Cardiac muscle cell (in vitro differentiated cells and primary cell): ENCODE measurements around the gene DNM2. TPM values are rescaled to one million over a fixed set of nuclear protein-coding genes. Genes with fewer than 3 reads are reported as not detected.
A peak's percentile ranks its signal among the peaks of the same experiment; 100 is the strongest.
"Not testable (repeated sequence)": the region's sequence is repeated elsewhere in the genome, so short reads cannot be mapped to it uniquely, and the experiment has no call there.

Experiments
- DNase-seq, 2 donors: peaks; one replicate each; pipeline versions ENCODE4 v3.0.0 to v3.0.0-alpha.2; 2010 to 2017; ENCODE audit warnings: low read depth in 1 of 2, low spot score in 1 of 2
- H3K27ac ChIP-seq: fragments of 200-600 bp; sonication (generic); 2 replicates; pipeline ENCODE4 v1.5.1; 2016
- H3K27me3 ChIP-seq: fragments of 200-600 bp; sonication (generic); 2 replicates; pipeline ENCODE4 v1.6.0; 2016; ENCODE audit warnings: control low read depth
- H3K36me3 ChIP-seq: fragments of 200-600 bp; sonication (generic); 2 replicates; pipeline ENCODE4 v1.5.1; 2016; ENCODE audit warnings: control low read depth
- H3K4me1 ChIP-seq: fragments of 200-600 bp; sonication (generic); 2 replicates; pipeline ENCODE4 v1.8.1; 2017; ENCODE audit warnings: low read depth, mild to moderate bottlenecking, mixed run types
- H3K4me3 ChIP-seq: fragments of 200-600 bp; sonication (generic); 2 replicates; pipeline ENCODE4 v1.5.1; 2016; ENCODE audit warnings: mild to moderate bottlenecking
- H3K9me3 ChIP-seq: fragments of 200-600 bp; sonication (generic); 2 replicates; pipeline ENCODE4 v1.5.1; 2017; ENCODE audit warnings: low read depth, mild to moderate bottlenecking, control low read depth
- polyA plus RNA-seq: library from polyadenylated mRNA; unstranded; fragments of >200 nt; fragmentation: Nextera tagmentation; extraction: Ambion mirVana; gene quantifications from 2 replicates; pipeline ENCODE4 v1.2.1, GENCODE V29; 2016
- total RNA-seq: library from RNA; depleted of rRNA; stranded (reverse); fragments of >200 nt; gene quantifications from 2 replicates; pipeline ENCODE4 v1.2.3, GENCODE V29; 2016
- TF ChIP-seq, protein P1 (sequence below): IDR thresholded peaks from 2 replicates; pipeline ENCODE4 v1.5.1; 2012; ENCODE audit warnings: low read depth, mild to moderate bottlenecking, low read length

The DNM2 gene
- total RNA-seq (122 and 124 TPM in 2 replicates), polyA plus RNA-seq (132 and 146 TPM in 2 replicates)

DNA sequence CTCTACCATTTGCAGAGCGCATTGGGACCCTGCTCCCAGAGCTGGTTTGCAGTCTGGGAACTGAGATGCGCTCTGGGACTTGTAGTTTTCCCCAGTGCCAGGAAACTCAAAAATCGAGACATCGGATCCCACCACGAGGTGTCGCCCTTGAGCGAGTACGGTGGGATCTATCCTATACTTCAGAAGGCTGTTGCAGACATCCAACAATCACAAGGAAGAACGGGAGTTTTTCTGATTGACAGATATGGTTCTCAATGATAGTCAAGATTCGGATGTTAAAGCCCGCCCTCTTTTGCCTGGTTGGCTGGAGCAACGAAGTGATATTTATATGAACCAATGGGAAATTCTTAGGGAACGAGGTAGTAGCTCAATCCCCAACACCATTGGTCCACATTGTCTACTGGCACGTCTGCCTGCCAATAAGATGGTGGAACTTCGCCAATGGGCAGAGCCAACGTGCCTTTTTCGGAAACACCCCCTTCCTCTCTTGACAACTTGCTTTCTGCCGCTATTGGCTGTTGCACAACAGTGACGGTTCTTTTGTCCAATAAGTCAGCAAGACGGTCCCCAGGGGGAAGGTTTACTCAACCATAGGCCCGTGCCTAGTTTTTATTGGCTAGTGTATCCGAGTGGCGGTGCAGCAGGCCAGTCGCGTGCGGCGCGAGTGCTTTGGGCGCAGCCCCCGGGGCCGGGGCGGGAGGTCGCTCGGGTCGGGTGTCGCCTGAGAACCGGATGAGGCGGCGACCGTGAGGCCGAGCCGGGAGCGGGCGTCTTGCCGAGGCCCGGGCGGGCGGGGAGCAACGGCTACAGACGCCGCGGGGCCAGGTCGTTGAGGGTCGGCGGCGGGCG lies at the start of gene DNM2:
Gene DNM2, plus strand, starts transcription at position 724 of the 849 bp plus-strand sequence. CDS start 164 bp downstream, outside the sequence.
- TF ChIP-seq, protein P1, sequence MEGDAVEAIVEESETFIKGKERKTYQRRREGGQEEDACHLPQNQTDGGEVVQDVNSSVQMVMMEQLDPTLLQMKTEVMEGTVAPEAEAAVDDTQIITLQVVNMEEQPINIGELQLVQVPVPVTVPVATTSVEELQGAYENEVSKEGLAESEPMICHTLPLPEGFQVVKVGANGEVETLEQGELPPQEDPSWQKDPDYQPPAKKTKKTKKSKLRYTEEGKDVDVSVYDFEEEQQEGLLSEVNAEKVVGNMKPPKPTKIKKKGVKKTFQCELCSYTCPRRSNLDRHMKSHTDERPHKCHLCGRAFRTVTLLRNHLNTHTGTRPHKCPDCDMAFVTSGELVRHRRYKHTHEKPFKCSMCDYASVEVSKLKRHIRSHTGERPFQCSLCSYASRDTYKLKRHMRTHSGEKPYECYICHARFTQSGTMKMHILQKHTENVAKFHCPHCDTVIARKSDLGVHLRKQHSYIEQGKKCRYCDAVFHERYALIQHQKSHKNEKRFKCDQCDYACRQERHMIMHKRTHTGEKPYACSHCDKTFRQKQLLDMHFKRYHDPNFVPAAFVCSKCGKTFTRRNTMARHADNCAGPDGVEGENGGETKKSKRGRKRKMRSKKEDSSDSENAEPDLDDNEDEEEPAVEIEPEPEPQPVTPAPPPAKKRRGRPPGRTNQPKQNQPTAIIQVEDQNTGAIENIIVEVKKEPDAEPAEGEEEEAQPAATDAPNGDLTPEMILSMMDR = peak; percentile 80
- H3K9me3 ChIP-seq = no peaks in the 10 kb centered on the region
- H3K27me3 ChIP-seq = no peaks in the 10 kb centered on the region
- peaks cover 13% of the 10 kb centered on the region for H3K4me1 ChIP-seq
- DNase-seq = peak; percentile 99 to 100
- no peaks in the 10 kb centered on the region for H3K36me3 ChIP-seq
- H3K27ac ChIP-seq = peak within 1 kb of the TSS; percentile 94
- peak within 1 kb of the TSS; percentile 81 for H3K4me3 ChIP-seq

DNA sequence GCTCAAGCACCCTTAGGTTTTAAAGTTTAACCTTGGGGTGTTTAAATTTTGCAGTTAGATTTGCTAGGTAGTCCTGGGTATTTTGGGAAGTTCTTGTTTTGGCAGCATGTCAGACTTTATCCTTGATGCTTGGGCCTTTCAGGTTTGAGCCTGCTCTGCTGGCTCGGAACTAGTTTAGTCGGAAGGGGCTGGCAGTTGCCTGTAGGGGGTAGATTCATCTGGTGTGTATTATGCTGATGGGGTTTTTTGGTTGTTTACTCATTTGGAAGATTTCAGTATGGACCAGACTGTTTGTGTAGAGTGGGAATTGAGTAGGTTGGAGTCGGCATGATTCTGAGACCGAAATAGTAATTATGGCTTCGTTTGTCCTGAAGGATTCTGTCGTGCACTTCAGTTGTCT lies 48.6 kb upstream of the DNM2 start:
- H3K36me3 ChIP-seq = peaks cover 28% of the 10 kb centered on the region
- TF ChIP-seq, protein P1 = no peak
- H3K4me3 ChIP-seq = no peak overlapping the region
- no peaks in the 10 kb centered on the region for H3K9me3 ChIP-seq
- no peaks in the 10 kb centered on the region for H3K27me3 ChIP-seq
- H3K4me1 ChIP-seq = no peaks in the 10 kb centered on the region
- no peak for DNase-seq
- H3K27ac ChIP-seq = peak overlapping the region; percentile 38

DNA sequence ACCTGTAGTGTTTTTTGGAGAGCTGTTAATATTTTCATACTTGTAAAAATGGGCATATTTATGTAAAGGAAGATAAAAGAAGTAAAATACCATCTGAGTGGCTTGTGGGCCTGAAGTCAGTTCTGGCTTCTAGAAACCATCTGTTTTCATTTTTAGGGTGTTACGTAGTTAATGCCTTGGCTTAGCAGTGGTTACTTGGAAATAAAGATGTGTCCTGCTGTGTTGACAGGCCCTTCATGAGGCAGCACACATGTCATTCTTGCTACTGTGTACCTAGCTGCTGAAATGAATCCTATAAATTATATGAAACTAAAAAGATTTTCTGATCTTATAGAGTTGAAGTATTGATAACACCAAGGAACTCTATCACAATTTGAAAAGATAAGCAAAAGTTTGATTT lies 47.7 kb upstream of the DNM2 start:
- H3K4me3 ChIP-seq = no peak overlapping the region
- H3K9me3 ChIP-seq = no peaks in the 10 kb centered on the region
- no peak for DNase-seq
- H3K27ac ChIP-seq = no peak overlapping the region
- no peaks in the 10 kb centered on the region for H3K27me3 ChIP-seq
- H3K36me3 ChIP-seq = peaks cover 32% of the 10 kb centered on the region
- TF ChIP-seq, protein P1 = no peak
- no peaks in the 10 kb centered on the region for H3K4me1 ChIP-seq

DNA sequence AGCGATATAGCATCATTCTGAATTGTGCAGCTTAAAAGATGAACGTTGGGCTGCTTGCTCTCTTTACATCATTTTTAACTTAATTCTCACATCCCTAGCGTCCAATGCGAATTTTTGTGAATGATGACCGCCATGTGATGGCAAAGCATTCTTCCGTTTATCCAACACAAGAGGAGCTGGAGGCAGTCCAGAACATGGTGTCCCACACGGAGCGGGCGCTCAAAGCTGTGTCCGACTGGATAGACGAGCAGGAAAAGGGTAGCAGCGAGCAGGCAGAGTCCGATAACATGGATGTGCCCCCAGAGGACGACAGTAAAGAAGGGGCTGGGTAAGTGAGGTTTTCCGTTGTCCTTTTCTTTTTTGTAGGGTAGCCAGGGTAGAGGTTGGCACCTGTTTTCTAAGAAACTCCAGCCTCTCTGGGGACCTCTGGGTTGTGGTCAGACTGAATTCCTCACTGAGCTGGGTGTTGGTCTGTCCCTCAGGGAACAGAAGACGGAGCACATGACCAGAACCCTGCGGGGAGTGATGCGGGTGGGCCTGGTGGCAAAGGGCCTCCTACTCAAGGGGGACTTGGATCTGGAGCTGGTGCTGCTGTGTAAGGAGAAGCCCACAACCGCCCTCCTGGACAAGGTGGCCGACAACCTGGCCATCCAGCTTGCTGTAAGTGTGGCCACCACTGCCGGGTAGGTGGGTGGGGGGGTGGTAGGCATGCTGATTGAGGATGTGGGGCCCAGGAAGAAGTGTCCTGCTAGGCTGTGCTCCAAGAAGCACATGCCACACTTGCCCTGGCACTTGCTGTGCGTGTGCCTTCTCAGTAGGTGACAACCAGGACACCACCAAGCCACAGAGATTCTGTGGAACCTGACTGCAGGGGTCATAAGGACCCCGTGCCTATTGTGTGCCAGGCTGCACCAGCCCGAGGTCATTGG lies 46.7 kb upstream of the DNM2 start:
- DNase-seq = no peak
- no peaks in the 10 kb centered on the region for H3K4me1 ChIP-seq
- H3K4me3 ChIP-seq = no peak overlapping the region
- TF ChIP-seq, protein P1 = no peak
- H3K27ac ChIP-seq = no peak overlapping the region
- H3K9me3 ChIP-seq = no peaks in the 10 kb centered on the region
- H3K27me3 ChIP-seq = no peaks in the 10 kb centered on the region
- H3K36me3 ChIP-seq = peaks cover 38% of the 10 kb centered on the region

DNA sequence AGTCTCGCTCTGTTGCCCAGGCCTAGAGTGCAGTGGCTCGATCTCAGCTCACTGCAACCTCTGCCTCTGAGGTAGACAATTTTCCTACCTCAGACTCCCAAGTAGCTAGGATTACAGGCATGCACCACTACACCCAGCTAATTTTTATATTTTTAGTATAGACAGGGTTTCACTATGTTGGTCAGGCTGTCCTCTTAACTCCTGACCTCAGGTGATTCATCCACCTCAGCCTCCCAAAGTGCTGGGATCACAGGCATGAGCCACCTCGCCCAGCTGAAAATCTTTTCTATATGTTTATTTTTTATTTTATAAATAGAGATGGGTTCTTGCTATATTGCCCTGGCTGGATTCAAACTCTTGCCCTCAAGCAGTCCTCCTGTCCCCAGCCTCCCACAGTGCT lies 46.0 kb upstream of the DNM2 start:
- DNase-seq, H3K9me3 ChIP-seq, H3K27me3 ChIP-seq, H3K27ac ChIP-seq, H3K4me3 ChIP-seq, H3K4me1 ChIP-seq: not testable (repeated sequence)
- H3K36me3 ChIP-seq = peaks cover 41% of the 10 kb centered on the region

DNA sequence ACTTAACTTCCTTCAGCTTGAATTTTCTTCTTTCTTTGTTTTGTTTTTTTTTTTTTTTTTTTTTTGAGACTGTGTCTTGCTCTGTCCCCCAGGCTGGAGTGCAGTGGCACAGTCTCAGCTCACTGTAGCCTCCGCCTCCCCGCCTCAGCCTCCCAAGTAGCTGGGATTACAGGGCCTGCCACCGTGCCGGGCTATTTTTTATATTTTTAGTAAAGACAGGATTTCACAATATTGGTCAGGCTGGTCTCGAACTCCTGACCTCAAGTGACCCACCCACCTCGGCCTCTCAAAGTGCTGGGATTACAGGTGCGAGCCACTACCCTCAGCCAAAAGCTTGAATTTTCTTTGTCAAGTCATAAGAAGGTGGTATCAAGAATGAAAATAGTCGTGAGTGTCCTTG lies 42.7 kb upstream of the DNM2 start:
- DNase-seq, H3K9me3 ChIP-seq, H3K4me1 ChIP-seq, H3K27ac ChIP-seq, H3K4me3 ChIP-seq, H3K27me3 ChIP-seq: not testable (repeated sequence)
- H3K36me3 ChIP-seq = peaks cover 69% of the 10 kb centered on the region
